ENCODE data around the gene CLCF1. TPM values are rescaled to one million over a fixed set of nuclear protein-coding genes. Genes with fewer than 3 reads are reported as not detected.
A peak's percentile ranks its signal among the peaks of the same experiment; 100 is the strongest.

Gene CLCF1
- total and polyA plus RNA-seq, 2 donors from 2014 or later = 5.7 to 15.8 TPM

DNA sequence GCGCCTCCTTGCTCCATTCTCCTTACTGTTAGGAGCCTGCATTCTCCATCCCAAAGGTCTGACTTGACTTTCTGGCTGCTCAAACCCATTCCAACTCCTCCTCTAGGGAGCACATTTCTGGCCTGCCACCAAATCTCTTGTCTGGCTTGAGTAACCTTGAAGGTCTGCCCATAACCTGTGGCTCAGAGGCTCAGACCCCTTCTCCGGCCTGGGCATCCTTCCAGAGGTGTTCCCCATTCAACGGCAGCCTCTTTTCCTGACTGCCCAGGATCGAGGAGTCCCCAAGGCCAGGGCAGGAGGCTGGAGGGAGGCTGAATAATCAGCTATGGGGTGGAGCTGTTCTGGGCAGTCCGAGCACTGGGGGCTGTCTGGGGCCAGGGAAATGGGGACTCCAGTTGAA is 20.6 kb upstream of the CLCF1 start:
- FAIRE-seq (no peak), DNase-seq (no peak)
- Histone ChIP-seq H3K36me3 (ENCODE audit: control insufficient read depth in 2 of 3, insufficient read depth in 3 of 3, low read length in 3 of 3) (peaks cover 0 to 15% (median 2%) of the 10 kb centered on the region in 3 donors), H3K9ac (ENCODE audit: low read length in 3 of 3) (no peak overlapping the region), H3K27me3 (ENCODE audit: control insufficient read depth, insufficient read depth, low read length) (no peaks in the 10 kb centered on the region), H3K4me1 (ENCODE audit: control insufficient read depth in 2 of 3, insufficient read depth in 2 of 3, low read depth in 1 of 3, low read length in 3 of 3) (peaks cover 0 to 10% (median 4%) of the 10 kb centered on the region in 3 donors), H3K27ac (ENCODE audit: low read depth in 2 of 2, low read length in 2 of 2) (no peak overlapping the region), H3K9me3 (ENCODE audit: control insufficient read depth in 2 of 3, insufficient read depth in 1 of 3, low read length in 3 of 3) (no peaks in the 10 kb centered on the region), H3K4me3 (ENCODE audit: low read length in 3 of 3) (no peak overlapping the region)
- intact Hi-C loops (cut with DNase I) = no loop called here
- TF ChIP-seq, protein P1, sequence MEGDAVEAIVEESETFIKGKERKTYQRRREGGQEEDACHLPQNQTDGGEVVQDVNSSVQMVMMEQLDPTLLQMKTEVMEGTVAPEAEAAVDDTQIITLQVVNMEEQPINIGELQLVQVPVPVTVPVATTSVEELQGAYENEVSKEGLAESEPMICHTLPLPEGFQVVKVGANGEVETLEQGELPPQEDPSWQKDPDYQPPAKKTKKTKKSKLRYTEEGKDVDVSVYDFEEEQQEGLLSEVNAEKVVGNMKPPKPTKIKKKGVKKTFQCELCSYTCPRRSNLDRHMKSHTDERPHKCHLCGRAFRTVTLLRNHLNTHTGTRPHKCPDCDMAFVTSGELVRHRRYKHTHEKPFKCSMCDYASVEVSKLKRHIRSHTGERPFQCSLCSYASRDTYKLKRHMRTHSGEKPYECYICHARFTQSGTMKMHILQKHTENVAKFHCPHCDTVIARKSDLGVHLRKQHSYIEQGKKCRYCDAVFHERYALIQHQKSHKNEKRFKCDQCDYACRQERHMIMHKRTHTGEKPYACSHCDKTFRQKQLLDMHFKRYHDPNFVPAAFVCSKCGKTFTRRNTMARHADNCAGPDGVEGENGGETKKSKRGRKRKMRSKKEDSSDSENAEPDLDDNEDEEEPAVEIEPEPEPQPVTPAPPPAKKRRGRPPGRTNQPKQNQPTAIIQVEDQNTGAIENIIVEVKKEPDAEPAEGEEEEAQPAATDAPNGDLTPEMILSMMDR (IDR thresholded peaks at IDR 0.05; ENCODE audit: borderline replicate concordance, extremely low read depth, insufficient read depth) = no peak

DNA sequence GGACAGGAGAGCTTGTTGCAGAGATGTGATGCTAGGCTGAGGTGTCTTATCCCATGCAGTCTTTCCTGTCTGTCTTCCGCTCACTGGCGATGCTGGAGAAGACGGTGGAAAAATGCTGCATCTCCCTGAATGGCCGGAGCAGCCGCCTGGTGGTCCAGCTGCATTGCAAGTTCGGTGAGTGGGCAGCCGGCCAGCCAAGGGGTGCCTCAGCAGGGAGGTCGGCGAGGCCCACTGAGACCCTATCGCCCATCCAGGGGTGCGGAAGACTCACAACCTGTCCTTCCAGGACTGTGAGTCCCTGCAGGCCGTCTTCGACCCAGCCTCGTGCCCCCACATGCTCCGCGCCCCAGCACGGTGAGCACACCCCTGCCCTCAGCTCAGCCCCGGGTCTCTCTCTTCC is 20.0 kb upstream of the CLCF1 start:
- no peak for DNase-seq
- TF ChIP-seq, protein P1 (IDR thresholded peaks at IDR 0.05; ENCODE audit: borderline replicate concordance, extremely low read depth, insufficient read depth) = no peak
- intact Hi-C loops (cut with DNase I) = no loop called here

DNA sequence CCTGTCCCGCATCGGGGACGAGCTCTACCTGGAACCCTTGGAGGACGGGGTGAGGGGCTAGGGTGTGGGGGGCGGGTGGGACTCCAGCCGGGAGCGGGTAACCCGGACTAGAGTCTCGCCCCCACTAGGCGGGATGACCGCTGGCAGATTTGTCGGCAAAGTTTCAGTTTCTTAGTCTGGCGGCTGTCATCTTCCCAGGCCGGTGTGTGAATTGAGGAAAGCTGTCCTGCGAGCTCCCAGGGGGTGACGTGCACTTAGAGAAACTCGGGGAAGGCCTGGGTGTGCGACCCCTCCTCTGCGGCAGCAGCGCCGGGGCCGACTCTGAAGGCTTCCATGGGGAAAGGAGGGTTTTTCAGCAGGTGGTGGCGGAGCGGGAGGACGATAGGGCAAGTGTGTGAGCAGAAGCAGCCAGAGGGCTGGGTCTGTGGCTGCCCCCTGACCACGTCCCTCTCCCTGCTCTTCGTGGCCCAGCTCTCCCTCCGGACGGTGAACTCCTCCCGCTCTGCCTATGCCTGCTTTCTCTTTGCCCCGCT is 18.9 kb upstream of the CLCF1 start:
- H3K9ac ChIP-seq (ENCODE audit: low read length in 3 of 3) = peak overlapping the region in 2 of 3 donors; percentile 18 to 67
- no peaks in the 10 kb centered on the region for H3K27me3 ChIP-seq (ENCODE audit: control insufficient read depth, insufficient read depth, low read length)
- intact Hi-C loops (cut with DNase I) = no loop called here
- no peak for FAIRE-seq
- H3K27ac ChIP-seq (ENCODE audit: low read depth in 2 of 2, low read length in 2 of 2) = peak overlapping the region in 1 of 2 donors; percentile 71
- DNase-seq = no peak
- H3K9me3 ChIP-seq (ENCODE audit: control insufficient read depth in 2 of 3, insufficient read depth in 1 of 3, low read length in 3 of 3) = no peaks in the 10 kb centered on the region
- TF ChIP-seq, protein P1 (IDR thresholded peaks at IDR 0.05; ENCODE audit: borderline replicate concordance, extremely low read depth, insufficient read depth) = no peak
- peaks cover 0 to under 1% (median 0%) of the 10 kb centered on the region in 3 donors for H3K36me3 ChIP-seq (ENCODE audit: control insufficient read depth in 2 of 3, insufficient read depth in 3 of 3, low read length in 3 of 3)
- H3K4me1 ChIP-seq (ENCODE audit: control insufficient read depth in 2 of 3, insufficient read depth in 2 of 3, low read depth in 1 of 3, low read length in 3 of 3) = peaks cover 0 to 10% (median 4%) of the 10 kb centered on the region in 3 donors
- H3K4me3 ChIP-seq (ENCODE audit: low read length in 3 of 3) = peak overlapping the region; percentile 54 to 80 (median 63)

More for the DNA sequence above, 20.0 kb upstream of the CLCF1 start:
- no peaks in the 10 kb centered on the region for H3K27me3 ChIP-seq (ENCODE audit: control insufficient read depth, insufficient read depth, low read length)
- no peak overlapping the region for H3K9ac ChIP-seq (ENCODE audit: low read length in 3 of 3)
- no peak overlapping the region for H3K4me3 ChIP-seq (ENCODE audit: low read length in 3 of 3)
- no peaks in the 10 kb centered on the region for H3K9me3 ChIP-seq (ENCODE audit: control insufficient read depth in 2 of 3, insufficient read depth in 1 of 3, low read length in 3 of 3)
- H3K4me1 ChIP-seq (ENCODE audit: control insufficient read depth in 2 of 3, insufficient read depth in 2 of 3, low read depth in 1 of 3, low read length in 3 of 3) = peaks cover 0 to 10% (median 4%) of the 10 kb centered on the region in 3 donors
- H3K27ac ChIP-seq (ENCODE audit: low read depth in 2 of 2, low read length in 2 of 2) = no peak overlapping the region
- H3K36me3 ChIP-seq (ENCODE audit: control insufficient read depth in 2 of 3, insufficient read depth in 3 of 3, low read length in 3 of 3) = peaks cover 0 to 13% (median 2%) of the 10 kb centered on the region in 3 donors
- no peak for FAIRE-seq
